ENCODE results near the gene DNAH17. TPM values are rescaled to one million over a fixed set of nuclear protein-coding genes. Genes with fewer than 3 reads are reported as not detected.

DNAH17 gene
- total RNA-seq, 1 donor from 2014 or later: 2.0 TPM

GRCh38 chr17:78485290-78486168 is 91.7 kb downstream of the DNAH17 start:
- TF ChIP-seq POLR2A (IDR thresholded peaks at IDR 0.05) (no peak), POLR2AphosphoS5 (IDR thresholded peaks at IDR 0.05; ENCODE audit: insufficient read depth in 1 of 2, low read depth in 1 of 2) (no peak), CTCF (IDR thresholded peaks at IDR 0.05) (no peak)
- no peak for DNase-seq (ENCODE audit: extremely low spot score in 2 of 2)
- H3K27ac ChIP-seq: no peak overlapping the region
- intact Hi-C loops (cut with DNase I): no loop called here
- H3K9me3 ChIP-seq: no peaks in the 10 kb centered on the region
- no peaks in the 10 kb centered on the region for H3K27me3 ChIP-seq
- H3K4me1 ChIP-seq: peaks cover 9% of the 10 kb centered on the region
- H3K4me3 ChIP-seq: no peak overlapping the region
- no peaks in the 10 kb centered on the region for H3K36me3 ChIP-seq

GRCh38 chr17:78484271-78485246 is 92.6 kb downstream of the DNAH17 start:
- H3K4me1 ChIP-seq: peaks cover 9% of the 10 kb centered on the region
- no peaks in the 10 kb centered on the region for H3K36me3 ChIP-seq
- DNase-seq (ENCODE audit: extremely low spot score in 2 of 2): no peak
- H3K4me3 ChIP-seq: peak overlapping the region; percentile 11 to 13
- TF ChIP-seq POLR2AphosphoS5 (IDR thresholded peaks at IDR 0.05; ENCODE audit: insufficient read depth in 1 of 2, low read depth in 1 of 2) (no peak), CTCF (IDR thresholded peaks at IDR 0.05) (no peak), POLR2A (IDR thresholded peaks at IDR 0.05) (no peak)
- H3K27ac ChIP-seq: no peak overlapping the region
- H3K27me3 ChIP-seq: no peaks in the 10 kb centered on the region
- intact Hi-C loops (cut with DNase I): no loop called here
- no peaks in the 10 kb centered on the region for H3K9me3 ChIP-seq

GRCh38 chr17:78479369-78479768 is 97.8 kb downstream of the DNAH17 start:
- no peak overlapping the region for H3K27ac ChIP-seq
- H3K4me3 ChIP-seq: no peak overlapping the region
- H3K9me3 ChIP-seq: no peaks in the 10 kb centered on the region
- peaks cover 2% of the 10 kb centered on the region for H3K4me1 ChIP-seq
- TF ChIP-seq CTCF (IDR thresholded peaks at IDR 0.05): no peak
- no peak for TF ChIP-seq POLR2A (IDR thresholded peaks at IDR 0.05)
- TF ChIP-seq POLR2AphosphoS5 (IDR thresholded peaks at IDR 0.05; ENCODE audit: insufficient read depth in 1 of 2, low read depth in 1 of 2): no peak
- intact Hi-C loops (cut with DNase I): no loop called here
- H3K36me3 ChIP-seq: no peaks in the 10 kb centered on the region
- no peaks in the 10 kb centered on the region for H3K27me3 ChIP-seq
- no peak for DNase-seq (ENCODE audit: extremely low spot score in 2 of 2)

- TF ChIP-seq POLR2AphosphoS5 (IDR thresholded peaks at IDR 0.05; ENCODE audit: insufficient read depth in 1 of 2, low read depth in 1 of 2) (no peak), POLR2A (IDR thresholded peaks at IDR 0.05) (no peak)
- intact Hi-C loops (cut with DNase I): no loop called here
Measured at GRCh38 chr17:78478757-78479297, 98.4 kb downstream of the DNAH17 start.

More at GRCh38 chr17:78478757-78479297, 98.4 kb downstream of the DNAH17 start:
- Histone ChIP-seq H3K4me1 (no peaks in the 10 kb centered on the region), H3K27ac (no peak overlapping the region), H3K9me3 (no peaks in the 10 kb centered on the region), H3K4me3 (no peak overlapping the region), H3K36me3 (no peaks in the 10 kb centered on the region), H3K27me3 (no peaks in the 10 kb centered on the region)
- DNase-seq (ENCODE audit: extremely low spot score in 2 of 2): no peak

Measured in vagina (tissue), 2 donors.